ENCODE results near the gene OSBPL2.

Gene OSBPL2

GRCh38 chr20:62253398-62253797, 15.1 kb downstream of the OSBPL2 start:
- TF ChIP-seq POLR2AphosphoS5 (IDR thresholded peaks at IDR 0.05; ENCODE audit: low read depth, low read length) (no peak), TAF1 (IDR thresholded peaks at IDR 0.05; ENCODE audit: borderline replicate concordance, low read depth, low read length) (no peak), POLR2A (IDR thresholded peaks at IDR 0.05; ENCODE audit: low read depth, low read length) (no peak)
- no peak for FAIRE-seq
- DNase-seq (ENCODE audit: insufficient read length), result no peak

DNA sequence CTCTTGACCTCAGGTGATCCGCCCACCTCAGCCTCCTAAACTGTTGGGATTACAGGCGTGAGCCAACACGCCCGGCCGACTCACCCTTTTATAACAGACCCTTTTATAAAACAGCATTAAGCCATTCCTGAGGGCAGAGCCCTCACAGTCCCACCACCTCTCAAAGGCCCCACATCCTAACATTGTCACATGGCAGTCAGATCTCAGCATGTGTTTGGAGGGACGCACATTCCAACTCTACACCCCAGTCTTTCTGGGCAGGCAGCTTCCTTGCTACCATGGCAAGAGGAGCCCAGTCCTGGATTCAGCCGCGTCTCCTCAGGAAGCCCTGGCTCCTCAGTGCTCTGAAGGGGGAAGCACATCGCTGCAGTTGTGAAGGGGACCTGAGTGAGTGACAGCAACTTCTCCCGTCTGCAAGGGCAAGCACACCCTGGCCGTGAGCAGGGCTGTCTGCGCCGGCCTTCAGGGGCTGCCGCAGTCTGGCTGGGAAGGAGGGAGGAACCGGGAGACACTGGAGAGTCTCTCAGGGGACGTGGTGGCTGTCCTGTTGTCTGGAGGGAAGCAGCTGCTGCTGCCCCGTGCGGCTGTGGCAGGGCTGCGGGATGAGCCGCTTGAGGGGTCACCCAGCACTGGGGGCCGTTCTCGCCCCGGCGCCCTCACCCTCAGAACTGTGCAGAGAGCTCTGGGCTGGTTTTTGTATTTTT, 15.9 kb downstream of the OSBPL2 start:
- no peak for FAIRE-seq
- TF ChIP-seq POLR2A (IDR thresholded peaks at IDR 0.05; ENCODE audit: low read depth, low read length) (no peak), TAF1 (IDR thresholded peaks at IDR 0.05; ENCODE audit: borderline replicate concordance, low read depth, low read length) (no peak), POLR2AphosphoS5 (IDR thresholded peaks at IDR 0.05; ENCODE audit: low read depth, low read length) (no peak)

DNA sequence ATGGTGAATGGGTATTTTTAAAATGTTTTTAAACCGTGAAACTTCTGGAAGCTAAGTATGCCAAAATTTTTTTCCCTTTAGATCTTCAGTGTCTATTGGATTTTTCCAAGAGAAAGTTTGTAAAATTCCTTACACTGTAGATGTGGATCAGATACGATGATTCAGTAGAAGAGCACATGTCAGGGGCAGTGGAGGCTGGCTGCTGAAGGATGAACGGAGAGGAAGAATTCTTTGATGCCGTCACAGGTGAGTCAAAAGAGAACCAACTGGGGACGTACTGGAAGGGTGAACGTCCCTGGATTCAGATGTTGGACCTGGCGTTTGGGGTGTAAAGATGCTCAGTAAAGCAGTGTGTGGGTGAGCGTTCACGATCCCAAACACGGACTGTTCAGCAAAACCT, 17.7 kb downstream of the OSBPL2 start:
- TF ChIP-seq TAF1 (IDR thresholded peaks at IDR 0.05; ENCODE audit: borderline replicate concordance, low read depth, low read length), result no peak
- TF ChIP-seq POLR2AphosphoS5 (IDR thresholded peaks at IDR 0.05; ENCODE audit: low read depth, low read length), result no peak
- no peak for TF ChIP-seq POLR2A (IDR thresholded peaks at IDR 0.05; ENCODE audit: low read depth, low read length)
- FAIRE-seq (no peak), DNase-seq (ENCODE audit: insufficient read length) (no peak)

More for the DNA sequence above, 15.9 kb downstream of the OSBPL2 start:
- DNase-seq (ENCODE audit: insufficient read length), result no peak

DNA sequence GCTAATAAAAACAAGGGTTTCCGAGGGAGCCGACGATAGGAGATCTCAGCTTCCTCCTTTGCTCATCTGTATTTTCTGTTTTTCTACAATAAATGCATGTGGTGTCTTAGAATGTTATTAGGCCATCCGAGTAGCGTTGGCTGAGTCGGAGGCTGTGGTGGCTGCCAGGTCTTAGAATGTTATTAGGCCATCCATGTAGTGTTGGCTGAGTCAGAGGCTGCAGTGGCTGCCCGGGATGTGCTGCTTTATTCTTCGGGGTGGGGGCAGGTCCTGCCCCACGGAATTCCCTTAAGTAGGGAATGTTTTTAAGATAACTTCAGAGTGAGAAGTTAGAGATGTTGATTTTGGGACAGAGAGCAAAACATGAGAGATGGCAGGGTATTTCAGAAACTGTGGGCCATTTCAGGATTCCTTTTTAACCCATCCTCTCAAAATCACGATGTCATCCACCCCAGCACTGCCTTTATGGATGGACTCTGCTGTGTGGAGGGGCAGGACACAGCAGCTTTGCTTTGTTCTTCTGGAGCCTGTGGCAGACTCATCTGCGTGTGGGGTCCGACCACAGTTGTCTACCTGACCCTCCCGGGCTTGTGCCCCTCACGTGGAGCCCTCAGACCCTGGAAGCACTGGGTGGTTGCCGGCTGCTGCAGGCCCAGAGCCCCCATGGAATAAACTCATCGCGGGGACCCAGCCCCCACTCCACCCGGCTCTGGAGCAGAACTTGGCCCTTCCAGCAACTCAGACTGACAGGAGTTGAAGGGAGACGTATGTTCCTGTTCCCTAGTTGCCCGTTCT, 20.4 kb downstream of the OSBPL2 start:
- DNase-seq (ENCODE audit: insufficient read length) (no peak), FAIRE-seq (no peak)
- TF ChIP-seq POLR2A (IDR thresholded peaks at IDR 0.05; ENCODE audit: low read depth, low read length) (no peak), POLR2AphosphoS5 (IDR thresholded peaks at IDR 0.05; ENCODE audit: low read depth, low read length) (no peak), TAF1 (IDR thresholded peaks at IDR 0.05; ENCODE audit: borderline replicate concordance, low read depth, low read length) (no peak)

- TF ChIP-seq TAF1 (IDR thresholded peaks at IDR 0.05; ENCODE audit: borderline replicate concordance, low read depth, low read length), result no peak
- no peak for TF ChIP-seq POLR2A (IDR thresholded peaks at IDR 0.05; ENCODE audit: low read depth, low read length)
- no peak for TF ChIP-seq POLR2AphosphoS5 (IDR thresholded peaks at IDR 0.05; ENCODE audit: low read depth, low read length)
- DNase-seq (ENCODE audit: insufficient read length) (no peak), FAIRE-seq (no peak)
Observed at GRCh38 chr20:62259294-62259565, 20.9 kb downstream of the OSBPL2 start.

DNA sequence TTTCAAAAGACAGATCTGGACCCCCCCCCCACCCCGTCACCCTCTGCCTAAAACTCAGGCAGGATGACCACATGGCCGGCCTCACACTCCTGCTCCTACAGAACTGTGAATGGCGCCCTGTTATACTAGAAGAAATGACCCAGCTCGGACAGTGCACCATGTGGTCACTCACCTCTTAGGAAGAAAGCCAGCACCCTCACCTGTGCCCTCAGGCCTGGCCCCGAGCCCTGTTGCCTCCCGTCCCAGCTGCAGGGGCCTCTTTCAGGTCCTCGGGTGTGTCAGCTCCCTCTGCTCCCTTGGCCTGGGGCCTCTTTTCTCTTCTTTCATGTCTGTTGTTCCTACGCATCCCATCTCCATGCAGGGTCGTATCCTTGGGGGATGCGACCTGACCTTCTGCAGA, 23.7 kb downstream of the OSBPL2 start:
- no peak for FAIRE-seq
- no peak for DNase-seq (ENCODE audit: insufficient read length)
- TF ChIP-seq POLR2A (IDR thresholded peaks at IDR 0.05; ENCODE audit: low read depth, low read length), result no peak
- TF ChIP-seq TAF1 (IDR thresholded peaks at IDR 0.05; ENCODE audit: borderline replicate concordance, low read depth, low read length), result no peak
- TF ChIP-seq POLR2AphosphoS5 (IDR thresholded peaks at IDR 0.05; ENCODE audit: low read depth, low read length), result no peak

- FAIRE-seq (no peak), DNase-seq (ENCODE audit: insufficient read length) (no peak)
- TF ChIP-seq POLR2AphosphoS5 (IDR thresholded peaks at IDR 0.05; ENCODE audit: low read depth, low read length) (no peak), POLR2A (IDR thresholded peaks at IDR 0.05; ENCODE audit: low read depth, low read length) (no peak)
Observed at GRCh38 chr20:62263396-62263795, 25.1 kb downstream of the OSBPL2 start.

DNA sequence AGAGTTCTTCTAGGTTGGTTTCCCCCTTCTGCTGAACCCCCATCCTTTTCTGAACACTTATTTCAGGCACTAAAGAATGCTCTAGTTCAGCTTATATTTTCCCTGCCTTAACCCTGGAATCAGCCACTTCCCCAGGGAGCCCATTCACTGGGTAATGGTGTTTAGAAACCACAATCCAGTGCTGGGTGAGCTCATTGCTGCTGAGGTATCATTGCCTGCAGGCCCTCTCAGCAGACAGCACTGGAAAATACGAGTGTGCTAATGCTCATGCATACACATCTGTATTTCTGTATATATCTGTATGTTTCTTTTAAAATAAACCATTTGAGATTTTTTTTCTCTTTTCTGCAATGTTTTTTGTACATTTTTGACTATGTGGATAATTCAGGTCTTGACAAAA, 27.0 kb downstream of the OSBPL2 start:
- no peak for FAIRE-seq
- DNase-seq (ENCODE audit: insufficient read length), result no peak
- TF ChIP-seq TAF1 (IDR thresholded peaks at IDR 0.05; ENCODE audit: borderline replicate concordance, low read depth, low read length) (no peak), POLR2A (IDR thresholded peaks at IDR 0.05; ENCODE audit: low read depth, low read length) (no peak), POLR2AphosphoS5 (IDR thresholded peaks at IDR 0.05; ENCODE audit: low read depth, low read length) (no peak)

DNA sequence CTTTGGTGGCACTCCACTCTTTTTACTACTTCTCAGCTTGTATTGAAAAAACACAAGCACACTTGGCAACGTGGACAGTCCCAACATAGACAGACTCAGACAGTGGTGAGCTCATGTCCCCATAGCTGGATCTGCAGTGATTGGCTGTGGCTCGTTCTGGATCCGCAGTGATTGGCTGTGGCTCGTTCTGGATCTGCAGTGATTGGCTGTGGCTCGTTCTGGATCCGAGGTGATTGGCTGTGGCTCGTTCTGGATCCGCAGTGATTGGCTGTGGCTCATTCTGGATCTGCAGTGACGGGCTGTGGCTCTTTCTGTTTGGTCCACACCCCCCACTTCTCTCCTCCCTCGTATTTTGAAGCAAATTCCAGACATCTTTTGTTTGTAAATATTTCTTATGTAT, 28.0 kb downstream of the OSBPL2 start:
- no peak for TF ChIP-seq TAF1 (IDR thresholded peaks at IDR 0.05; ENCODE audit: borderline replicate concordance, low read depth, low read length)
- no peak for TF ChIP-seq POLR2AphosphoS5 (IDR thresholded peaks at IDR 0.05; ENCODE audit: low read depth, low read length)
- TF ChIP-seq POLR2A (IDR thresholded peaks at IDR 0.05; ENCODE audit: low read depth, low read length), result no peak
- DNase-seq (ENCODE audit: insufficient read length) (no peak), FAIRE-seq (no peak)

DNA sequence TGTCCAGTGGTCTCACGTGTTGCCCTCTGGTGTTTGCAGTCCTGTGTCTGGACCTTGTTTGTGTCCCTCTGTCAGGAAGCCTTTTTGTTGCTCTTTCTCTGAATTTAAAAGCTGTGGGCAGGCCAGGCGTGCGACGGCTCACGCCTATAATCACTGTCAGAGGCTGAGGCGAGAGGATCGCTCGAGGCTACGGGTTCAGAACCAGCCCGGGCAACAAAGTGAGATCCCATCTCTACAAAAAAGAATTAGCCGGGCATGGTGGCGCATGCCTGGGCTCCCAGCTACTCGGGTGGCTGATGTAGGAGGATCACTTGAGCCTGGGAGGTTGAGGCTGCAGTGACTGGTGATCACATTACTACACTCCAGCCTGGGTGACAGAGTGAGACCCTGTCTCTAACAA, 28.5 kb downstream of the OSBPL2 start:
- DNase-seq (ENCODE audit: insufficient read length) (no peak), FAIRE-seq (no peak)
- TF ChIP-seq TAF1 (IDR thresholded peaks at IDR 0.05; ENCODE audit: borderline replicate concordance, low read depth, low read length), result no peak
- no peak for TF ChIP-seq POLR2A (IDR thresholded peaks at IDR 0.05; ENCODE audit: low read depth, low read length)
- no peak for TF ChIP-seq POLR2AphosphoS5 (IDR thresholded peaks at IDR 0.05; ENCODE audit: low read depth, low read length)

- TF ChIP-seq POLR2AphosphoS5 (IDR thresholded peaks at IDR 0.05; ENCODE audit: low read depth, low read length) (no peak), TAF1 (IDR thresholded peaks at IDR 0.05; ENCODE audit: borderline replicate concordance, low read depth, low read length) (no peak), POLR2A (IDR thresholded peaks at IDR 0.05; ENCODE audit: low read depth, low read length) (no peak)
- FAIRE-seq (no peak), DNase-seq (ENCODE audit: insufficient read length) (no peak)
Observed at GRCh38 chr20:62267543-62267942, 29.2 kb downstream of the OSBPL2 start.

GRCh38 chr20:62268228-62268900, 30.0 kb downstream of the OSBPL2 start:
- no peak for DNase-seq (ENCODE audit: insufficient read length)
- TF ChIP-seq POLR2AphosphoS5 (IDR thresholded peaks at IDR 0.05; ENCODE audit: low read depth, low read length), result no peak
- no peak for FAIRE-seq
